H1 (cell line): ENCODE data around the gene TRHDE. TPM values are rescaled to one million over a fixed set of nuclear protein-coding genes. Genes with fewer than 3 reads are reported as not detected.

ENCODE experiments used
- CTCF ChIA-PET: fragments of 300-600 bp; sonication (Branson Sonifier 250); formaldehyde crosslinking; loops from one replicate; lab custom pipeline; 2021; ENCODE audit not compliant: partially characterized antibody; lab: Charles Lee
- POLR2A ChIA-PET: fragments of 300-600 bp; sonication (Branson Sonifier 250); formaldehyde crosslinking; loops from one replicate; lab custom pipeline; 2021; ENCODE audit warnings: inconsistent platforms; ENCODE audit not compliant: partially characterized antibody; lab: Charles Lee
- DNase-seq, 2 experiments: peaks; one replicate each; pipeline versions ENCODE4 v3.0.0 to v3.0.0-alpha.2; 2010 to 2022; ENCODE audit warnings: low spot score in 2 of 2, low read depth in 1 of 2, mixed read lengths in 1 of 2
- FAIRE-seq: peaks from 2 replicates; lab custom pipeline; 2011; peaks lifted over from hg19 to GRCh38; lab: Jason Lieb, UNC
- H2AFZ ChIP-seq: 2 replicates; pipeline ENCODE4 v1.8.1; 2012; ENCODE audit warnings: low read length, inconsistent platforms
- H2AK5ac ChIP-seq: 2 replicates; pipeline ENCODE4 v1.6.1; 2013; ENCODE audit warnings: low read depth, low read length
- H2BK120ac ChIP-seq: replicated peaks from 2 replicates; pipeline ENCODE3; 2013; ENCODE audit warnings: low read depth, low read length, inconsistent platforms
- H2BK12ac ChIP-seq: 2 replicates; pipeline ENCODE4 v1.6.1; 2013; ENCODE audit warnings: low read depth, low read length
- H2BK15ac ChIP-seq: 2 replicates; pipeline ENCODE4 v1.6.1; 2013; ENCODE audit warnings: low read length
- H2BK20ac ChIP-seq: 2 replicates; pipeline ENCODE4 v1.6.1; 2013; ENCODE audit warnings: low read length
- H2BK5ac ChIP-seq: 2 replicates; pipeline ENCODE4 v1.6.1; 2013; ENCODE audit warnings: low read depth, low read length
- H3K14ac ChIP-seq: 2 replicates; pipeline ENCODE4 v1.6.1; 2013; ENCODE audit warnings: inconsistent platforms; ENCODE audit not compliant: insufficient read length
- H3K18ac ChIP-seq: 2 replicates; pipeline ENCODE4 v1.6.1; 2013; ENCODE audit warnings: low read length; ENCODE audit errors: extremely low read depth
- H3K23ac ChIP-seq: 2 replicates; pipeline ENCODE4 v1.6.1; 2013; ENCODE audit warnings: inconsistent platforms; ENCODE audit not compliant: insufficient read length
- H3K23me2 ChIP-seq: 2 replicates; pipeline ENCODE4 v1.6.1; 2013; ENCODE audit warnings: low read depth, low read length
- H3K27ac ChIP-seq: 2 replicates; pipeline ENCODE4 v1.6.1; 2011; ENCODE audit warnings: low read depth, low read length, inconsistent platforms
- H3K27me3 ChIP-seq, 4 experiments: replicated peaks in 1 of 4; 1 replicate in 1 of 4; 2 replicates in 3 of 4; pipeline versions ENCODE4 v1.6.1 to v1.8.1; 2011 to 2013; ENCODE audit warnings: low read length in 3 of 4, mild to moderate bottlenecking in 3 of 4, inconsistent platforms in 2 of 4, mixed read lengths in 2 of 4, moderate library complexity in 1 of 4; ENCODE audit not compliant: control insufficient read depth in 3 of 4, insufficient read depth in 3 of 4; ENCODE audit errors: extremely low read depth in 1 of 4
- H3K36me3 ChIP-seq, 4 experiments: 2 replicates each; pipeline versions ENCODE4 v1.6.1 to v1.8.1; 2011 to 2013; ENCODE audit warnings: mild to moderate bottlenecking in 4 of 4, low read length in 3 of 4, moderate library complexity in 2 of 4, control low read depth in 1 of 4, inconsistent platforms in 1 of 4; ENCODE audit not compliant: insufficient read depth in 4 of 4, control insufficient read depth in 2 of 4
- H3K4ac ChIP-seq: replicated peaks from 2 replicates; pipeline ENCODE3; 2013; ENCODE audit warnings: low read length, low read depth, mixed read lengths, inconsistent platforms; ENCODE audit not compliant: insufficient read length
- H3K4me1 ChIP-seq, 4 experiments: replicated peaks in 1 of 4; 1 replicate in 1 of 4; 2 replicates in 3 of 4; pipeline versions ENCODE4 v1.6.1 to v1.8.1; 2011 to 2013; ENCODE audit warnings: low read length in 3 of 4, inconsistent platforms in 2 of 4, mixed read lengths in 1 of 4; ENCODE audit not compliant: insufficient read depth in 4 of 4, control insufficient read depth in 3 of 4
- H3K4me2 ChIP-seq, 2 experiments: 2 replicates each; pipeline versions ENCODE4 v1.6.1 to v1.8.1; 2011 to 2013; ENCODE audit warnings: low read depth in 2 of 2, low read length in 2 of 2, control low read depth in 1 of 2, inconsistent platforms in 1 of 2, mild to moderate bottlenecking in 1 of 2; ENCODE audit not compliant: insufficient read depth in 1 of 2
- H3K4me3 ChIP-seq, 4 experiments: fragments of 200-600, 300-600 bp in 1 of 4; sonication (generic), shearing (Covaris generic), sonication (Bioruptor Twin) in 1 of 4; 2 replicates each; pipeline versions ENCODE4 v1.5.1 to v1.8.1; 2011 to 2016; ENCODE audit warnings: low read length in 4 of 4, low read depth in 3 of 4, control low read depth in 2 of 4, inconsistent platforms in 2 of 4, mild to moderate bottlenecking in 2 of 4, mixed read lengths in 1 of 4, moderate library complexity in 1 of 4; ENCODE audit not compliant: insufficient read depth in 2 of 4; ENCODE audit errors: extremely low read depth in 1 of 4
- H3K56ac ChIP-seq: replicated peaks from 2 replicates; pipeline ENCODE3; 2013; ENCODE audit warnings: low read depth, mild to moderate bottlenecking, mixed read lengths, low read length, inconsistent platforms; ENCODE audit not compliant: insufficient read length
- H3K79me1 ChIP-seq: 2 replicates; pipeline ENCODE4 v1.6.1; 2013; ENCODE audit warnings: low read depth, low read length, control low read depth
- H3K79me2 ChIP-seq, 2 experiments: 2 replicates each; pipeline versions ENCODE4 v1.6.1 to v1.8.1; 2012 to 2013; ENCODE audit warnings: low read length in 2 of 2, mild to moderate bottlenecking in 2 of 2, inconsistent platforms in 1 of 2; ENCODE audit not compliant: insufficient read depth in 2 of 2, control insufficient read depth in 1 of 2
- H3K9ac ChIP-seq, 4 experiments: replicated peaks in 1 of 4; 1 replicate in 1 of 4; 2 replicates in 3 of 4; pipeline versions ENCODE4 v1.6.1 to v1.8.1; 2011 to 2013; ENCODE audit warnings: low read depth in 3 of 4, low read length in 3 of 4, control low read depth in 2 of 4, mild to moderate bottlenecking in 2 of 4, moderate library complexity in 2 of 4, inconsistent platforms in 1 of 4; ENCODE audit errors: extremely low read depth in 1 of 4
- H3K9me3 ChIP-seq, 2 experiments: 2 replicates each; pipeline versions ENCODE4 v1.6.1 to v1.8.1; 2012 to 2013; ENCODE audit warnings: mild to moderate bottlenecking in 2 of 2, moderate library complexity in 2 of 2, control low read depth in 1 of 2, inconsistent platforms in 1 of 2, low read depth in 1 of 2, low read length in 1 of 2, mixed read lengths in 1 of 2; ENCODE audit not compliant: insufficient read depth in 2 of 2
- H4K20me1 ChIP-seq, 2 experiments: replicated peaks in 1 of 2; 2 replicates each; pipeline versions ENCODE3 to v1.8.1; 2011 to 2013; ENCODE audit warnings: inconsistent platforms in 2 of 2, low read length in 2 of 2, mild to moderate bottlenecking in 1 of 2; ENCODE audit not compliant: insufficient read depth in 2 of 2, control insufficient read depth in 1 of 2
- H4K5ac ChIP-seq: 2 replicates; pipeline ENCODE4 v1.6.1; 2013; ENCODE audit warnings: low read length, low read depth, mixed read lengths, inconsistent platforms; ENCODE audit not compliant: insufficient read length
- H4K8ac ChIP-seq: 2 replicates; pipeline ENCODE4 v1.8.0; 2013; ENCODE audit warnings: mild to moderate bottlenecking, moderate library complexity, low read length, inconsistent platforms; ENCODE audit not compliant: insufficient read depth; ENCODE audit errors: extremely low read depth
- H4K91ac ChIP-seq: replicated peaks from 2 replicates; pipeline ENCODE3; 2013; ENCODE audit warnings: low read length, mixed read lengths, inconsistent platforms; ENCODE audit not compliant: insufficient read length
- ATF3 ChIP-seq: IDR thresholded peaks from 2 replicates; pipeline ENCODE4 v1.6.1; 2011; ENCODE audit warnings: low read depth, mild to moderate bottlenecking, low read length; ENCODE audit not compliant: insufficient read depth
- CBX5 ChIP-seq: fragments of 300-800, 300-1000 bp; sonication (generic); IDR thresholded peaks from 2 replicates; pipeline ENCODE4 v1.7.1; 2016; ENCODE audit warnings: antibody characterized with exemption, low read length, low read depth
- CHD1 ChIP-seq: IDR thresholded peaks from 2 replicates; pipeline ENCODE4 v1.6.1; 2012; ENCODE audit warnings: low read depth, low read length, improper control_type of control experiment
- CREB1 ChIP-seq: IDR thresholded peaks from 2 replicates; pipeline ENCODE4 v1.6.1; 2012; ENCODE audit warnings: inconsistent platforms
- CTBP2 ChIP-seq: IDR thresholded peaks from 2 replicates; pipeline ENCODE4 v1.7.0; 2011; ENCODE audit warnings: borderline replicate concordance, mild to moderate bottlenecking, moderate library complexity, mixed read lengths, low read length; ENCODE audit not compliant: insufficient read depth, insufficient read length
- MAX ChIP-seq: IDR thresholded peaks from 2 replicates; pipeline ENCODE4 v1.6.1; 2012; ENCODE audit warnings: inconsistent platforms
- PHF8 ChIP-seq: fragments of 200-600 bp; sonication (generic); conservative IDR thresholded peaks from 2 replicates; pipeline ENCODE4 v1.7.1; 2012; ENCODE audit warnings: low read depth, mild to moderate bottlenecking, inconsistent platforms, low read length, moderate library complexity
- RXRA ChIP-seq: IDR thresholded peaks from 2 replicates; pipeline ENCODE4 v1.6.1; 2011; ENCODE audit warnings: low read depth, mild to moderate bottlenecking, low read length, moderate library complexity; ENCODE audit not compliant: insufficient read depth
- SIX5 ChIP-seq: IDR thresholded peaks from 2 replicates; pipeline ENCODE4 v1.6.1; 2011; ENCODE audit warnings: mild to moderate bottlenecking, low read depth, low read length
- SRF ChIP-seq: IDR thresholded peaks from 2 replicates; pipeline ENCODE4 v1.6.1; 2011; ENCODE audit warnings: mild to moderate bottlenecking, low read depth, low read length, moderate library complexity
- SUZ12 ChIP-seq: fragments of 200-600 bp; sonication (generic); IDR thresholded peaks from 2 replicates; pipeline ENCODE4 v1.6.1; 2012; ENCODE audit warnings: mild to moderate bottlenecking, inconsistent platforms, low read length, moderate library complexity, mixed read lengths
- TEAD4 ChIP-seq: IDR thresholded peaks from 2 replicates; pipeline ENCODE4 v1.6.1; 2012; ENCODE audit warnings: low read depth, low read length, inconsistent platforms, mixed read lengths
- USF2 ChIP-seq: IDR thresholded peaks from 2 replicates; pipeline ENCODE4 v1.6.1; 2011; ENCODE audit warnings: low read length, improper control_type of control experiment
- WGBS, 2 experiments: shearing (Covaris generic) in 1 of 2; methylation state at CpG; one replicate each; pipeline versions ENCODE4 v1.1.6 to v1.1.7; 2013 to 2015; ENCODE audit warnings: low lambda C conversion rate in 2 of 2, mixed read lengths in 2 of 2, inconsistent platforms in 1 of 2, low coverage in 1 of 2, missing lambda C conversion rate in 1 of 2; ENCODE audit not compliant: insufficient replicate concordance in 2 of 2, insufficient coverage in 1 of 2, insufficient read length in 1 of 2; ENCODE audit errors: extremely low coverage in 1 of 2, missing lambda C conversion rate in 1 of 2; 5-methylcytosine and 5-hydroxymethylcytosine counted together
- polyA plus RNA-seq, 7 experiments: library from polyadenylated mRNA; depleted of rRNA in 3 of 7; stranded (reverse) in 5 of 7; unstranded in 2 of 7; fragments of >200 nt in 5 of 7; fragments of 200-250 nt in 2 of 7; gene quantifications; 1 replicate in 5 of 7; 2 replicates in 1 of 7; 4 replicates in 1 of 7; pipeline versions ENCODE4 v1.2.1 to v1.2.3, GENCODE V29; 2011 to 2013; ENCODE audit warnings: missing spikeins in 2 of 7, mixed read lengths in 2 of 7
- total RNA-seq: library from RNA; stranded (reverse); fragmentation: NEBNext Ultra II Directional; extraction: Animal tissue kit (Norgen Biotek cat#: 25700); gene quantifications from 2 replicates; pipeline ENCODE4 v1.2.1, GENCODE V29; 2021

Gene TRHDE
- total and polyA plus RNA-seq, 2 of the 8 experiments (the other 6 are each of a cell fraction or from before 2014, with no cell fraction given): 1.3 to 5.0 TPM

GRCh38 chr12:72509891-72510290 is 237.7 kb downstream of the TRHDE start:
- Histone ChIP-seq H3K23me2 (no peaks in the 10 kb centered on the region), H3K36me3 (no peaks in the 10 kb centered on the region), H3K4me1 (no peaks in the 10 kb centered on the region), H3K14ac (no peak overlapping the region), H4K91ac (no peak overlapping the region)
- FAIRE-seq: no peak
- TF ChIP-seq CBX5 (no peak), CHD1 (no peak), PHF8 (no peak), MAX (no peak), ATF3 (no peak), TEAD4 (no peak), SRF (no peak), CREB1 (no peak), USF2 (no peak), SIX5 (no peak), CTBP2 (no peak), SUZ12 (no peak), RXRA (no peak)
- TF ChIP-seq, all 59 proteins: peak for 0
- WGBS, 2 experiments: 96% methylated on average over 1 of the region's 1 CpG; no CpG with 5 or more reads in 1 of the 2 experiments
- H2AK5ac ChIP-seq: no peak overlapping the region
- H3K79me2 ChIP-seq: no peaks in the 10 kb centered on the region
- no peak overlapping the region for H2BK15ac ChIP-seq
- no peak overlapping the region for H3K27ac ChIP-seq
- H3K9me3 ChIP-seq: no peaks in the 10 kb centered on the region
- H4K8ac ChIP-seq: no peak overlapping the region; the same call in 1 of the 2 replicates
- no peak overlapping the region for H3K4ac ChIP-seq
- no peak for DNase-seq
- no peak overlapping the region for H3K4me2 ChIP-seq
- H4K20me1 ChIP-seq: no peaks in the 10 kb centered on the region
- no peak overlapping the region for H3K18ac ChIP-seq
- H3K27me3 ChIP-seq: peaks cover 0 to 1% (median 0%) of the 10 kb centered on the region in 4 experiments; a peak in 1 of 7 replicates
- no peak overlapping the region for H4K5ac ChIP-seq
- H3K4me3 ChIP-seq: no peak overlapping the region
- CTCF ChIA-PET: interaction anchor here (1.1 kb wide), 1 partner anchor 1602 kb away, joined by 3 read pairs; no protein-coding TSS in a partner anchor
- no peak overlapping the region for H2BK120ac ChIP-seq
- no peak overlapping the region for H2BK20ac ChIP-seq
- no peak overlapping the region for H2AFZ ChIP-seq
- H3K79me1 ChIP-seq: no peaks in the 10 kb centered on the region
- H3K9ac ChIP-seq: no peak overlapping the region
- no peak overlapping the region for H3K56ac ChIP-seq
- H2BK12ac ChIP-seq: no peak overlapping the region
- no peak overlapping the region for H2BK5ac ChIP-seq
- POLR2A ChIA-PET: no interaction called here
- no peak overlapping the region for H3K23ac ChIP-seq
